Left cardiac atrium (tissue), 4 donors: ENCODE measurements around the gene NOTCH1. TPM values are rescaled to one million over a fixed set of nuclear protein-coding genes. Genes with fewer than 3 reads are reported as not detected.

Source experiments
- ATAC-seq, 2 donors: fragments of 200-7000 bp; cut with Tn5 transposase; one replicate each; pipeline ENCODE4 v1.9.1; 2020; ENCODE audit warnings: mild to moderate bottlenecking in 2 of 2, moderate library complexity in 2 of 2
- DNase-seq: peaks from one replicate; pipeline ENCODE4 v3.0.0-alpha.2; 2020
- intact Hi-C, 2 donors: fragments of 100-400 bp; cut with DNase I; formaldehyde crosslinking; loops; one replicate each; pipeline versions ENCODE4 v1.14.1 to v1.15.1; 2022 to 2023
- total RNA-seq, 2 donors: library from RNA; stranded (reverse); fragmentation: NEBNext Ultra II Directional; extraction: Animal tissue kit (Norgen Biotek cat#: 25700); gene quantifications; one replicate each; pipeline ENCODE4 v1.2.1, GENCODE V29; 2021
- donor health status: DM: no; HTN: yes; CAD: no.
- donor health status: DM: no; HTN: yes; CAD: no; lungs with severe emphysema.
- donor health status: DM: yes; HTN: yes; CAD: no.
- donor health status: Dilated cardiomyopathy.

The NOTCH1 gene
- total RNA-seq, 2 donors from 2014 or later, result 22.7 to 36.0 TPM

DNA sequence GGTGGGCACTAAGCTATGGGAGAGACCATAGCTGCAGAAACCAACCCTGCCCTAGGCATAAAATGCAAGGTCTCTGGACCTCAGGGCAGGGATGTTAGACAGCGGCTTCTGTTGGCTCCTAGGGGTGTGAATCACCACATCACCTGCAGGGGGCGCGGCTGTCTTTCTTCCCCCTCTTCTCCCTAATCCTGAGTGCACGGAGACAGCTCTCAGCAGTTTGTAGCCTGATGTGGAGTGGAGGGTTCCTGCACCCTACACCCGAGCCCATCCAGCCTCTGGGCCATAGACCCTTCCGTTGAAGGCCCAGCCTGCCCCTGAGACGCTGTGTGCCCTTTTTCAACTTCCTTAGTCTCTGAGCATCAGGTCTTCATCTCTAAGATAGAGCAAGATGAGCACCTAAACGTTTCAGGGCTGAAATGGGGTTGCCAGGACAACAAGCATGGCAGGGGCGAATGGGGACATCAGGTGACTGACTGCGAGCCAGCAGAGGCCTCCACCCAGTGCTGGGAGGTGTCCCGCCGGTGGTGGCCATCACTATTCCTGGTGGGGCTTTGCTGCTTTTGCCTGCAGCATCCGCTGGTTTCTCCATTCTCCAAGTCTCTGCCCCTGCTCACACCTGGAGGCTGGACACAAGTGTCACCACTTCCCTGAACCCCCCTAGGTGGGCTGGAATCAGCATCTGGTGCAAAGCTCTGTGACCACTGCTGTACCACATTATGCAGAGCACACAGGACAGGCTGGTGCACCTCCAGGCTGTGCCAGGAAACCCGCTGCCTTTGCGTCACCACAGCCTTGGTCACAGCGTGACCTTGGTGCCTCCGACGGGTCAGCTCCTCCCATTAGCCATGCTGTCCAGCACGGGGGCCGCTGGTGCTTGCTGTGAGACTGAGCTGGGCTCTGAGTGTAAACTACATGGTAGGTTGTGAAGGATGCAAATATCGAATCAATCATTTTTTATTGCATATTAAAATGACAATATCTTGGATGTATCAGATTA is 60.5 kb downstream of the NOTCH1 start:
- DNase-seq, result peak; percentile 87
- peak in 1 of 2 donors; percentile 9 for ATAC-seq
- intact Hi-C loops, result no loop called here

DNA sequence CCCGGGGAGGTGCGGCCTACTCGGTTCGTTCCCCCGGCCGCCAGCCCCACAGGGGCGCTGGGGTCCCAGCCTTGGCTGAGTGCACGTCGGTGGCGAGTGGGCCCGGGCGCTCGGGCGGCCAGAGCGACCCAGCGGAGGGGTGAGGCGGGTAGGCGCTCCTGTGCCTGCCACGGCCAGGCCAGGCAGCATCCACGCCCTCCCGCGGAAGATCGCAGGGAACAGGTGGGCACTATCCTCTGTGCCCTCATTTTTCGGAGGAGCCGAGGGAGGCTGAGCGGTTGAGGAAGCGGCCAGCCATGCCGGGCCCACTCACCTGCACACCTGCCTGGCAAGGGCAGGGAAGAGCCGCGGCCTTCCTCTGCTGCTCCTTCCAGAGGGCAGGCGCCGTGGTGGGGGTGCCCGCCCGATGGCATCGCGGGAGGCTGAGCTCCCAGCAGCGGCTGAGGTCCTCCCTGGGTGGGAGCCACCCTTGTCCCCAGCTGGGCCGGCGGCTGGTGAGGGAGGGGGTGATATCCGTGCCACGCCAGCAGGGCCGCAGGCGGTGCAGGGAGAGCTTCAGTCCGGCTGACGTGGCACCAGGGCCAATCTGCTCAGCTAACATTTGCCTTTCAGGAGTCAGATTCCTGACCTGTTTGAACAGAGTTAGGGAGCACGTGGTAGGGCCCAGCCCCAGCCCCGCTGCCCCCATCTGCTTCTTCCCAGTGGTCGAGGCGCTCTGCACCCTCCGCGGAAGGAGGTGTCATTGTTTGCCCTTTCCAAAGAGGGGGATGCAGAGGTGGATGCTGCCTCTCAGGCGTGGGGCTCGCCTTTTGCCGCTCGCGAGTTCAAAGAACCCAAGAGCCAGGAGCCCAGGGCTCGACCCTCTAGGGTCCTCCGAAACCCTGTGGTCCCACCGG is 61.4 kb downstream of the NOTCH1 start:
- intact Hi-C loops, result no loop called here
- DNase-seq (peak; percentile 59), ATAC-seq (no peak)

DNA sequence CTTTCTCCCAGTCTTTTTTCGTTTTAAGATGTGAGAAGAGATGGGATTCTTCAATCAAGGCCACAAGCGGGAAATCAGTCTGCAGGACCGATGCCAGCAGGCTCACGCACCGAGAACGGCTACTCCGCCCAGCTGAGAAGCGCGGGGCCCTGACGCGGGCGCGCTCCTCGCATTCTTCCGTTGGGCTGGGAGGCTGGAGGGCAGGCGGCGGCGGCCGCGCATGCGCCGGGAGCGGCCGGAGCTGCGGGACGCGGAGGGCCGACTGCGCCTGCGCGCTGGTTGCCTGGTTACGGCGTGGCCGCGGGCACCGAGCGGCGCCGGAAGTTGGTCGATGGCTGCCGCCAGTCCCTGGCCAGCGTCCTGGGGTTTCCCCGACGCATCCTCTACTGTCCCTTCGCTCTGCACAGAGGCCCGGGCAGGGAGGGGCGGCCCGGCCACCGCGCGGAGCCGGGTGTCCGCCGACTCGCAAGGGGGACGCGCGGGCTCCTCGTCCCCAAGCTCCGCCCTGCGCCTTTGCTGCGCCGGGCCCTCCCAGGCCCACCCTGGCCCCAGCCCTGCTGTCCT is 62.2 kb downstream of the NOTCH1 start:
- ATAC-seq, result peak; percentile 63 to 67
- intact Hi-C loops, result no loop called here
- DNase-seq, result peak; percentile 95

DNA sequence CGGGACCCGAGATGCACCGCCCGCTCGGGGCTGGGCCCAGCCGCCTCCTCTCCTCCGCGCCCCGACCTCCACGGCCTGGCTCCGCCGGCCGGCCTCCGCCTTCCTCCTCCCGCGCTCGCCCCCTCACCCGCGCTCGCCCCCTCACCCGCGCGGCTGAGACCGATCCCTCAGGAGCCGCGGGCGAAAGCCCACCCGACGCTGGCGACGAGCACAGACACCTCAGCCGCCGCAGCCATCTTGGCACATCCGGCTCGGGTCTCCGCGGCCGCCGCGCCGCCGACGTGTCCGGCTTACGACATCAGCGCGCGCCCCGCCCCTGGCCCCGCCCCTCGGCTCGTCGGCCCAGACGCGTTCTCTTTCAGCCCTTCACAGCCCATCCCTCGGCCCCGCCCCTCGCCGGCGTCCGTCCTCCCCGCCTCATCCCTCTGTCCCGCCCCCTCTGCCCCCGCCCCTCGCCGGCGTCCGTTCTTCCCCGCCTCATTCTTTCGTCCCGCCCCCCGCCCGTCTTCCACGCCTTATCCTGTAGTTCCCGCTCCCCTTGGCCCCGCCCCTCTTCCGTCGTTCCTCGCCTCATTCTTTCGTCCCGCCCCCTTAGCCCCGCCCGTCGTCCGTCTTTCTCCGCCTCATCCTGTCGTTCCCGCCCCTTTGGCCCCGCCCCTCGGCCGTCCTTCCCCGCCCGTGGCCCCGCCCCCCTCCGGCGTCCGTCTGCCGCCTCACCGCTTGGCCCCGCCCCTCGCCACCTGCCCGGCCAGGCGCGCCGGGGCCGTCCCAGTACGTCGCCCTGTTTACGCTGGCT is 62.9 kb downstream of the NOTCH1 start, which contains the start of gene SEC16A:
SEC16A (minus strand) TSS at position 248 of the 796 bp plus-strand sequence. CDS start 5,425 bp downstream, outside the sequence.
- DNase-seq (peak; percentile 100), ATAC-seq (peak; percentile 85 to 88)
- intact Hi-C loops, result no loop called here

DNA sequence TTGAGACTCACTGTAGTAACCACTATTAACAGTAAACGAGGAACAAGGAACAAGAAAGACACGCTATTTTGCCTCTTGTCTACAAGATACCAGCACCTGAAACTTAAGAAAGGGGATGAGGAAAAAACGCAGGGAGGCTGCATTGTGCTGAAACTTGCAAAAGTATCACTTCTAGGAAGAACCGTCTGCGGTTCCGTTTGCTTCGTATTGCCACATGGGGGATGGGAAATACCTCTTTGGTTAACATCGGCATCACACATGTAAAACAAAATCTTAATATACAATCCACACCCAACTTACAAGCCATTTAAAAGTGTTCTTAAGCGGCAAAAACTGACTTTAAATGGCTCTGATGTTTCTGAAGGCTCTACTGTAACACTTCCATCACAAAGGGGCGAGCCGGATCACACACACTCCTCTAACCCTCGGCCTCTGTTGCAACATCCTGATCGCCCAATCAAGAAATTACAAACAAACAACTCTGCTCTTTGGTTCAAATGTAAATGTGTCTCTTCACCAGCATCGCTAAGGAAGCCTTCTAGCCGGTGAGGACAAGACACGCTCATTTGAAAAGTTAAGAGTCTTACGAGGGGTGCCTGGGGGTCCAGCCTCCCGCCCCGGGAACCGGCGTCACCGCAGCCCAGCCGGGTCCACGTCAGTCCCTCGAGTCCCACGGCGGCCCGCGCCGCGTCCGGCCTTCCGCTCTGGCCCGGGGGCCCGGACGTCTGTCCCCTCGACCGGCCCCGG is 63.6 kb downstream of the NOTCH1 start:
- ATAC-seq (no peak), DNase-seq (no peak)
- intact Hi-C loops, result no loop called here

DNA sequence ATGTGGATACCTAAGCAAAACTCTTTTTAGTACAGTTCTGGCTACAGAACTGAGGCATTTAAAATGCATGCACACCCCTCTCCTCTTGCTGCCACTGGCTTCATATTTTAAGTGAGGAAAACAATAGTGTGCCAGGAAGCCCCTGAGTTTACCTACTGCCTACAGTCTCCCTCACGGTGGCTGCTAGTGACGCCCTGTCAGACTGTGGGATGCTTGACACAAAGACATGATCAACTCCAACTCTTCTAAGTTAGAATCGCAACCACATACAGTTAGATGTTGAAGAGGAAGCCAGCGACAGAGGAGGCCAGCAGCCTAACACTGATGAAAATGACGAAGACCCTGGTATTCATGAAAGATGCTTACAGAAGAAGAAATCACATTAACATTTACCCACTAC is 64.3 kb downstream of the NOTCH1 start:
- ATAC-seq, result no peak
- intact Hi-C loops, result no loop called here
- DNase-seq, result no peak

DNA sequence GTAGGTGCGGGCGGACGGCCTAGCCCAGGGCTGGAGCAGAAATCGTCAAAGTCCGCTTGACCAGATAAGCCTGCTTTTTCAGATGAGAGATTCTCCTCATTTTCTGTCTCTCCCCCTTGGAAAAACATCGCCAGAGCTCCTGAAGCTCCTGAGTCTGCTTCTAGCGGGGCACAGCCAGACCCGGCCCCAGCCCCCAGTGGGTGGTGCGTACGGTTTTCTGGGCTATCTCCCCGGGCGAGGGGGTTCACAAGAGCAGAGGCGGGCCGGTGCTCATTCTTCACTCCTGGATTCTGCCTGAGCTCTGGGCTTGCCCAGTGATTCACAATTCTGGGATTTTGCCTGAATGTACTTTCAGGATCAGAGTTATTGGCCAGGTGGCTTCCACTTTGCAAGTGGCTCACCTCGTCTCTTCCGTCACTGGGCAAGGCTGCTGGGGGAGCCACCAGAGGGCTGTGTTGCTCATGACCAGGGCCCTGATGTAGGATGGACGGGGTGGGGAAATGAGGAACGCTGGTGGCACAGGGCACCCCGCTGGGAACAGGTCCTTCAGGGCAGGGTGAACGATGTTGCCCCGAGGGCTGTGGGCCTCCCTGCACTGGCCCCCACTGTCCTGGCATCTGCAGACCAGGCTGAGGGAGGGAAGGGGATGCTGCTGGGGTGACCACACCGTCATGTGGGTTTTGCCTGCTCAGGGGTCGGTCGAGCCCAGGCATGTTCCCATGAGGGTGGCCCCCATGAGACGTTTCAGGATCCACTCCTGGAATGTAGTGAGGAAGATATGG is 69.3 kb downstream of the NOTCH1 start:
- intact Hi-C loops, result no loop called here
- DNase-seq (no peak), ATAC-seq (no peak)

DNA sequence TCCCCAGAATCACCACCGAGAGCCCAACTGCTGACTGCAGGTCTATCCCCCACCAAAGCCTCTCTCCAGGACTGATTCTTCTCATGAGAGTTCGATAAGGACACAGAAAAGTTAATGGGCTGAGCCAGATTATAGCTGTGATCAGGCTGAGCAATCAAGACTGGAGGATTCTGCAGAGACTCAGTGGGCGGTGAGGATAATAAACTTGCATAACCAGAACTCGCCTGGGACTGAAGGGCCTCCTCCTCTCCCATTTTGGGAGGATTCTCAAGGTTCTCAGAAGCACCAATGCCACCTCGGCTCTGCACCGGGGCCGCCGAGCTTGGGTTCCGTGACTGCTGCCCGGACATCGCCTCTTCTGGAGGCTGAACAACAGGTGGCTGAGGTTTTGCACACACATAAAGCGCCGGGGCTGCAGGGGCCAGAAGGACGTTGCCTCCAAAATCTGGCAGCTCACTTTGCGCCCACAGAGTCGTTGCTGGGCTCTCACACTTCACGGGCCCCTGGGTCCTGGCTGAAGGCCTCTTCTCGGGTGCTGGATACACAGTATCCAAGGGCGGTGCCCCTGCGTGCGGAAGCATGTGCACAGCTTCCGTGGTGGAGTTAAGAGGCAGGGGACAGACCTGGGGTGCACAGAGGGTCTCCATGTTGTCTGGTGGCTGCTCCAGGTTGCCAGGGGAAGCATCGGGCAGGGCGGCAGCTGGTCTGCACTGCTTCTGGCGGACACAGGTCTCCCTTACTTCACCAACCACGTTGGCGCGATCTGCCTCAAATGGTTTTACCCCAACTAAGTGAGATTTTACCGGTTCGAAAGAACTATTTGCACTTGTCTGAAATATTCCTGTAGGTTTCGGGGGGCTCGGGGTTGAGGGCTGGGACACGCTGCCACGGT is 70.6 kb downstream of the NOTCH1 start:
- intact Hi-C loops, result no loop called here

DNA sequence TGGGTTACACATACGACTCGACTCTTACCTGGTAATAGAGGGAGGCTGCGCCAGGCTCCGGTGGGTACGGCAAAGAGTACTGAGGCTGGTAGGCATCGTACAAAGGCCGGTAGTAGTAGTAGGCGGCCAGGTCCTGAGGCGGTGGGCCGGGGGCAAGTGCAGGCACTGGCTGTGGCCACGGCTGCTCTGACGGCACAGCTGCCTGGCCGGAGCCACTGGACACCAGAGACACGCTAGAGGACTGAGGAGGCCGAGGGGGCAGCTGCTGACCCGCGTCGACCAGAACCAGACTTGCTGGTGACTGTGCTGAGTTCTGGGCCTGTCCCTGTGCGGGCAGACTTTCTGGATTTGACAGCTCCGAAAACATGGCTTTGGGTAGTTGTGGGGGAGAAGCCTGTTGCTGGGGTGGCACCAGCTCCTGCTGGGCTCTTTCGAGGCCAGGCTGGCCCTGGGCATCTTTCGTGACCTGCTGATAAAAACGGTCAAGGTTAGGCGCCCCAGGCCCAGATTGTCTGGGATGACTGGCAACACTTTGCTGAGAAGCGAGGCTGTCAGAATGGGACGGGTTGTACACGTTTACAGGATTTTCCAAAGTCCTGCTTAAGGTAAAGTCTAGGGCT is 71.7 kb downstream of the NOTCH1 start:
- intact Hi-C loops, result no loop called here
- no peak for ATAC-seq
- DNase-seq, result no peak

More for the DNA sequence above, 70.6 kb downstream of the NOTCH1 start:
- ATAC-seq, result no peak
- no peak for DNase-seq

DNA sequence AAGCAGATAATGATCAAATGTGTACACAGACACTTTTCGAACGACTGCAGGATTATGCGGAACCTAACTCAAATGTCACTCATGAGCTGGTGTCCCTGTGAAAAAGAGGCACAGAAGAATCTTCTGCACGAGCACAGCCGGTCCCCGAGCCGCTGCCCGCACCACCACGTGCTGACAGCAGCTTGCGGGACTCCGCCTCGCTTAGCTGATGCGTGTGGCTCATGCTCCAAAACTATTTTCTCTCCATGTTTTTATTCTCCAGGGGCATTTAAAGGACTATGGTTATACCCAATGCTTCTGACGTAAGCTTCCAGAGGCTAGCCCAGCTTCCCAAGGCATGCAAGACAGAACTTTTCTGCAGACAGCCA is 72.5 kb downstream of the NOTCH1 start:
- ATAC-seq, result no peak
- intact Hi-C loops, result no loop called here
- DNase-seq, result no peak

DNA sequence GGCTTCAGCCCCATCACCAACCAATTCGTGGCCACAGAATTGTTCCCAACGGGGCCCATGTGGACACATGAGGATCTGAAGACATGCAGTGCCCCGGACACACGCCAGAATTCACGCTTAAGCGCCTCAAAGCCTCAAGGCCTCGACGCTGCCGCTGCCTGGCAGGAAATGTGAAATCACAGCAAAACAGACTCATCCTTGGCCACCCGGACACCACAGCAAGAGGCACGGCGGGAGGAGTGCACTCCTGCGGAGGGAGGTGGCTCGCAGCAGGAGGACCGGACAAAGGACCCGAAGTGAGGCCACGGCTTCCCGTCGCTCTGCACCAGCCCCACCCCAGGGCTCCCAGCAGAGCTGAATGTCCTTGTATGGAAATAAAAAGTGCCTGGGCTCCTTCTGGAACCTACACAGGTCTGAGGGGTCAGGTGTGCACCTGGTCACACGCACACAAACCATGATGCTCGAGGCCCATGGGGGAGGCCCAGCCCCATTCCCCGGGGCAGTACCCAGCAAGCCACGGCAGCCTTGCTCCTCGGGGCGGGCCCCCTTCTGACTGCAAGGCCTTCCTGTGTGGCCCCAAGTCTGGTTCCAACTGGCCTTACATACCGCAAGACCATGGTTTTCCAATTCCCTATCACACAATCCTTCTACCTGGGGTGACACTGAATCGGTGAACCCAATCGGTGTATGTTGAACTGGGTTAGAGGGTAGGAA is 73.1 kb downstream of the NOTCH1 start:
- intact Hi-C loops, result no loop called here
- DNase-seq (no peak), ATAC-seq (no peak)

DNA sequence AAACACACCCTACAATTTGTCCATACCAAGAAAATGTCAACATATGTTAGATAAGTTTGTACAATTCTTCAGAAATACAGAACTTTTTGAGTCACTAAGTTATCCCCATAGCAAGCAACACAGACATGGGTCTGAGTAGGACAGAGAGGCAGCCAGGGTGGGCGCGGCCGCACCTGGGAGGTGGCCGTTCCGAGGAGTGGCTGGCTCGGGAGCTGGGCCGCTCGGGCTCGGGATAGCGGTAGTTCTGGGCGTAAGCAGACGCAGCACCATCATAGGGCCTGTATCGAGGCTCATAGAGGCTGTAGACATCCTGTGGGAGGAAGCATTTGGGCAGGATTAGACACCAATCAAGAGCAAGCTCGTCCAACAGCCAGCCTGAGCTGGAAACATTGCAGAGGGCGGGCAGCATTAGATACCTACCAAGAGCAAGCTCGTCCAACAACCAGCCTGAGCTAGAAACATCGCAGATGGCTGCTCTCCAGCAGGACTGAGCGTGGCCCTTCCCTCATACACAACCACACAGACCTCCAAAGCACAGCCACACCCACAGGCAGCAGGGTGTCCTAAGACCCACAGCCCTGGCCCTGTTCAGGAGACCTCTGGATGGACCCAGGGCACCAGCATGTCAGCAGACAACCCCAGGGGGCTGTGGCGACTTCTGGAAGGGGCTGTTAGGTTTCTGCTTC is 73.9 kb downstream of the NOTCH1 start:
- no peak for ATAC-seq
- no peak for DNase-seq
- intact Hi-C loops, result no loop called here

DNA sequence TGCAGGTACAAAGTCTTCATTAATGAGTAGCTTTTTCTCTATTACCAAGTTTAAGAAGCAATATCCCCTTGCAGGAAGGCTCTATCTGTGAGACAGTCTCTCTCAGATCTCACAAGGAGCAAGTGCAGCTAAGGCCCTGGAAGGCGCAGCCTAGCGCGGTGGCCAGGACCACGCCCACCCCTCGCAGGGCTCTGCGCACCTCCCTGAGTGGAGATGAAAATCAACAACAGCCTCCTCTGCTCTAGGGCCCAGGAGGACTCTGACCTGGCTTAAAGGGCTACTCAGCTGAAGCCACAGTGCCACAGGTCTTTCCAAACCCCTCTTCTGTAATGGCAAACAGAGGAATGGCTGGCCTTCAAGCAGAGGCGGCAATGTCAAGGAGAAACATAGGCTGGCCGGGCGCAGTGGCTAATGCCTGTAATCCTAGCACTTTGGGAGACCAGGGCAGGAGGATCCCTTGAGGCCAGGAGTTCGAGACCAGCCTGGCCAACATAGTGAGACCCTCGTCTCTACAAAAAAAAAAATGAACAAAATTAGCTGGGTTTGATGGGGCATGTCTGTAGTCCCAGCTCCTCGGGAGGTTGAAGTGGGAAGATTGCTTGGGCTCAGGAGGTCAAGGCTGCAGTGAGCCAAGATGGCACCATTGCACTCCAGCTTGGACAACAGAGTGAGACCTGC is 74.9 kb downstream of the NOTCH1 start:
- ATAC-seq (no peak), DNase-seq (no peak)
- intact Hi-C loops, result no loop called here

DNA sequence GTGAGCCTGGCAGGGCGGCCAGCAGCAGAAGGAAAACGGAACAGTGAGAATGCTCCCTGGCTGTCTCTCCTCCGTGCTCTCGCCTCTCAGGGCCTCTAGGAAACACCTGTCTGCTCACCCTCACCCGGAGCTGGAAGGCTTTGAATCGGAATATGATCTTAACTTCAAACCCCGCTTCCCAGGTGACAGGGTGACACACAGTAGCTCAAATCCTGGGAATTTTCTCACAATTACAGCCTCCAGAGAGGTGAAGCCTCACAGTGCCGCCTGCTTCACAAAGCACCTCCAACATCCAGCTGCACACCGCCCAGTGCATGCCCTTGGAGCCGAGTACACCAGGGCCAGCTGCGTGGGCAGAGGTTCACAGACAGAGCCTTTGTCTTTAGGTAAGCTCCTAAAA is 75.5 kb downstream of the NOTCH1 start:
- DNase-seq (no peak), ATAC-seq (no peak)
- intact Hi-C loops, result no loop called here
